Stimulated activated CD8-positive, alpha-beta memory T cell treated with anti-CD3 and anti-CD28 coated beads, Interleukin-7, amount 100 ng/mL, for 48 hours (primary cell): Measurements from ENCODE around the gene KRTAP10-4.
A peak's percentile ranks its signal among the peaks of the same experiment; 100 is the strongest.

Experiments used
- DNase-seq, 2 donors: peaks; one replicate each; pipeline ENCODE4 v3.0.0-alpha.2; 2020; ENCODE audit warnings: low read depth in 1 of 2; ENCODE audit errors: extremely low read depth in 1 of 2

Gene KRTAP10-4

DNA sequence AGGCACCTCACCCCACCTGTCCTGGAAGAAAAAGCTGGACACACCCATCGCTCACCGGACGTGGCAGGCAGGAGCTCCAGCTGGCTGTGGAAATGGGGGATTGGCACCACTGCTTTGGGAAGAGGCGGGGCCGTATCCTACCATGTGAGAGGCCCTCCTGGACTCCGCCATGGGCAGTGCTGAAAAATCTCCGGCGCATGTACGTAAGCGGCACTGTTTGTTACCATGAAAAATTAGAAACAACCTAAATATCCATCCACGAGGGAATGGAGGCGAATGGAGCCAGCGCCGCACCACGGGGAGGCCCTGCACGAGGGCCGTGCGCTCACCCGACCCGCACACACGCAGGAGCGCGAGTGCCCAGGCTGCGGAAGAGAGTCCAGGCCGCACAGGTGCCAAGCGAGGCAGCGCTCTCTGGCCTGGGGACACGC is 41.4 kb downstream of the KRTAP10-4 start:
- no peak for DNase-seq

DNA sequence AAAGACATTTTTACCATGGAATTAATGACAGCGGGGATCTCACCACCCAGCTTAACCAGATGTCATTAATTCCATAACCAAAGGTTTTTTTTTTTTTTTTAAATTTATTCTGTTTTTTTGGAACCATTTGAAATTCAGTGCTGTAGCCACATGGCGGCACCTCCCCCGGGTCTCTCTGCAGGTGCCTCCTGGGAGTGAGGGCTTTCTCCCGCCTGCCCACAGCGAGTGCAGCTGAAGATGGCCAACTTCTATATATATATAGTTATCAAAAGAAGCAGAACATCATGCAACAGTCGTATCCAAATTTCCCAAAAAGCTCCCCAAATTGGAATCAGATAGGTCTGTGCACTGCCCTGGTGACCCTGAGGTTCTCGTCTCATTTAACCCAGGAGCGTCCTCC is 41.9 kb downstream of the KRTAP10-4 start:
- no peak for DNase-seq

DNA sequence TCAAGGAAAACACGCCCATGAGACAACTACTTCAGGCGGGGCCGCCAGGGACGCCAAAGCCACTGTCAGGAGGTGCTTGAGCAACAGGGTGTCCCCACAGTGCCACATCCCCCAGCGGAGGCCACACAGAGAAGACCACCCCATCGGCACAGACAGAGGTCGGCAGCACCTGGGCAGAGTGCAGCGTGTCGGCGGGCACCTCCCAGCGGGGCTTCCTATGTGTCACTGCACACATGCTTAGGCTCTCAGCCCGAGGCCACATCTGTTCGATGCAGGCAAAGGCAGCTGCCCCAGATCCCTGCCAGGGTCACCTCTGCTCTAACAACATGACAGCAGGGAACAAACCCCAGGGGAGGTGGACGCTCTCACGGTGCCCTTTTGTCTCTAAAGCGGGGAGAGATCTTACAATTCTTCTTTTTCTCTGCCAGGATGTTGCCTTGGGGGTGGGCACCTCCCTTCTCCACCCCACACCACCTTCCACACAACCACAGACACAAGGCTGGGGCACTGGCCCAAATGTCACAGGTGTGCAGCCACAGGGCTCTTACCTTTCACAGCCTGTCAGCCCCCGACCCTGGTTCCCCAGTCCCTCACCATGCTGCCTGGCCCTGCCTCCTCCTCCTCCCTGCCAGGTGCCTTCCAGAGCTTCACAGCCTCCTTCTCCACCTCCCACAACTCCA is 42.5 kb downstream of the KRTAP10-4 start:
- DNase-seq: no peak

DNA sequence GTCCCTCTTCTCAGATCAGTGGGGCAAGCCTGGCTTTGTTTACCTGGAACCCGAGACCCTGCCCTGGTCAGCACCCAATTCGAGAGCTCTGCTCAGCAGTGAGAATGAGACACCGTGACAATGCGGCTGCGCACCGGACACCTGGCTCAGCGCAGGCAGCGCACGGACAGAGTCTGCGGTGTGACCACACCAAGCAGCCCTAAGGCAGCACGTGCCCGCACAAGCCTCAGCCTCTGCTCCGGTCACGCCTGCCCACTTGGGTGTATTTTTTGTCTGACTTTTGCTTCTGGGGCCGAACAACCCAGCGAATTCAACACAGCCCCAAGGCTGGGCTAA is 43.0 kb downstream of the KRTAP10-4 start:
- DNase-seq: no peak

DNA sequence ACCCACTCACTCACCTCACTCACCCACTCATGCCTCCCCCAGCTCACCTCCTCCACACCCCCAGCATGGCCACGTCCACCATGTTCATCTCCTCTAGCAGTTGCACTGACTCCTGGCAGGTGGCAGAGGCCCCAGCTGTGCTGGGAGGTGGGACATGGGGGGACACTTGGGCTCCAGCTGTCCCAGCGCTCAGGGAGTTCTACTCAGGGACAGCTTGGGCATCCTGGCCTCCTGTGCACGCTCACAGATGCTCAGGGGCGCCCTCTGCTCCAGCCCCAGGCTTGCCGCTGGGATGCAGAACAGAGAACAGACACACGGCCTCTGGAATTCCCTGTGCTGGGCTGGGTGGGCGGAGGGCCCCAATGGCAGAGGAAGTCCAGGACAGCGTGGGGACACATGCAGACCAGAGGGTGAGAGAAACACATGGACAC is 43.6 kb downstream of the KRTAP10-4 start:
- DNase-seq: no peak

DNA sequence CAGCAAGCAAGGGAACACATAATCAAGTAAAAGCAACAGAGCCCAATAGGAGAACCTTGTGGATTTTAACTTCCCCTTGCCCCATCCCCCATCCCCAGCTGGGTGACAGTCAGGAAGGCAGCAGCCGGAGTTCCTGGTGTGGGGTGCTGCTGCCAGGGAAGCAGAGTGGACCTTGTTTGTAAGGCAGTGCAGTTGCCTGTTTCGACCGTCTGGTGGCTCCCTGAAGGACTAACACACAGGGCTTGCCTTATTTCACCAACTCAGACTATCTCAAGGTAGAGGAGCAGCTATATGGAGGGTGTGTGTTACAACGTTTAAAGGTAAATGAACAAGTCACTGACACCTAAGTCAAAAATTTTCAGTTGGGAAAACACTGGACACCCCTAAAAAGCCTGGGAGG is 45.0 kb downstream of the KRTAP10-4 start:
- no peak for DNase-seq

DNA sequence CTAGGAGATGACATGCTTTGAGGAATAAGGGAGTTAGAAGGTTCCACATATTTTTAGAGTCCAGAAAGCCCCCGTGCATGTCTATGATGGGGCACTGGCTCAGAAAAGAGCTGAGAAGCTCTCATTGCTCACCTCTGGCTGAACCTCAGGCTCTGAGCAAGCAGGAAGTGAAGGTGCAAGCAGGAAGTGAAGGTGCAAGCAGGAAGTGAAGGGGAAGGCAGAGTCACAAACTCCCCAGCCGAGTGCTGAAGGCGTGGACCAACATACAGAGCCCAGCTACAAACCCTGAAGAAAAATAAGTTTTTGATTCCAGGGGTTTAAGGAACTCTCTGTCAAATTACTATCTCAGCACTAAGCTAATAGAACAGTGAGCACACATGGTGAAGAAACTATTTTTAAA is 45.4 kb downstream of the KRTAP10-4 start:
- peak in 1 of 2 donors; percentile 27 for DNase-seq

DNA sequence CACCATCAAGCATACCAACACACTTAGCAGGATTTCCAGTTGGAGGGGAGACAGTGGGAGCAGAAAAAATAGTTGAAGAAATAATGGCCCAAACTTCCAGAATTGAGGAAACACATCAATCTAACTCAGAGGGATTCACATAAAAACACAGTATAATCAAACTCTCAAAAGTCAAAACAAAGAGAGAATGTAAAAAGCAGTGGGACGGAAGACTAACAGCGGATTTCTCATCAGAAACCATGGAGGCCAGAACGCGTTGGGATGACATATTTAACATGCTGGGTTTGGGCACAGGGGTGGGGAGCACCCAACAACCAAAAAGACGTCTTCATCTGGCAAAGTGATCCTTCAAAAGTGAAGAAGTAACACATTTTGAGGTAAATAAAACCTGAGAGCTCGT is 46.4 kb downstream of the KRTAP10-4 start:
- no peak for DNase-seq

DNA sequence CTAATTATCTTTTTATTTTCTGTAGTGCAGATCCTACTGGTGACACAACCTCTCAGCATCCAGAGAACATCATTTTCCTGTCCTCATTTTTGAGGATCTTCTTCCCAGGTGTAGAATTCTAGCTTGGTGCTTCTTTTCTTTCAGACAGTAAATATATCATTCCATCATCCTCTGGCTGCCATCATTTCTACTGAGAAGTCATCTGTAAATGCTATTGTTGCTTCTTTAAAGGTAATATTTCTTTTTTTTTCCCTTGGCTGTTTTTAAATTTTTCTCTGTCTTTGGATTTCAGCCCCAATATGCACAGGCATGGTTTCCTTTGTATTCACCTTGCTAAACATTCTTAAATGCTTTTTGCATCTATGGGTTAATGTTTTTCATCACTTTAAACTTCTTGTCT is 50.0 kb downstream of the KRTAP10-4 start:
- no peak for DNase-seq
